ENCODE results near the gene SH2B3.

DNA sequence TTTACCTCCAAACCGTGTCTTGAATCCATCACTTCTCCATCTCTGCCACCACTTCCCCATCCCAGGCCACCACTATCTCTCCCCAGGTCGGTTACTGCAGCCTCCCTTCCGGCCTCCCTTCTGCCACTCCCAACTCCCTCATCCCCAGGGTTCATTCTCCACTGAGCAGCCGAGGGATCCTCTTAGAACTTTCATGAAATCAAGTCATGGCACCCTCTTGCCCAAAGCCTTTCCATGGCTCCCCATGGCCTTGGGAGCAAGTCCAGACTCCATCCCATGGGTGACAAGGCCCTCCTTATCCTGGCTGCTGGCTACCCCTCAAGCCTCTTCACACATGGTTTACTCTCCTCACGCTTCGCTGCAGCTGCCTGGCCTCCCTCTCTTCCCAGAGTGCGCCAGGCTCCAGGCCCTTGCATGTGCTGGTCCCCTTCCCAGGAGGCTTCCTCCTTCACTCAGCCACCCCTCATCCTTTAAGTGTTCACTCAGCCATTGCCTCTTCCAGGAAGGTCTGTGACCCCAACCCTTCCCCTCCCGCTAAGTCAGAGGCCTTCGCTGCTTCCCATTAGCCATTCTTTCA is 17.9 kb upstream of the SH2B3 start:
- TF ChIP-seq, protein P1, sequence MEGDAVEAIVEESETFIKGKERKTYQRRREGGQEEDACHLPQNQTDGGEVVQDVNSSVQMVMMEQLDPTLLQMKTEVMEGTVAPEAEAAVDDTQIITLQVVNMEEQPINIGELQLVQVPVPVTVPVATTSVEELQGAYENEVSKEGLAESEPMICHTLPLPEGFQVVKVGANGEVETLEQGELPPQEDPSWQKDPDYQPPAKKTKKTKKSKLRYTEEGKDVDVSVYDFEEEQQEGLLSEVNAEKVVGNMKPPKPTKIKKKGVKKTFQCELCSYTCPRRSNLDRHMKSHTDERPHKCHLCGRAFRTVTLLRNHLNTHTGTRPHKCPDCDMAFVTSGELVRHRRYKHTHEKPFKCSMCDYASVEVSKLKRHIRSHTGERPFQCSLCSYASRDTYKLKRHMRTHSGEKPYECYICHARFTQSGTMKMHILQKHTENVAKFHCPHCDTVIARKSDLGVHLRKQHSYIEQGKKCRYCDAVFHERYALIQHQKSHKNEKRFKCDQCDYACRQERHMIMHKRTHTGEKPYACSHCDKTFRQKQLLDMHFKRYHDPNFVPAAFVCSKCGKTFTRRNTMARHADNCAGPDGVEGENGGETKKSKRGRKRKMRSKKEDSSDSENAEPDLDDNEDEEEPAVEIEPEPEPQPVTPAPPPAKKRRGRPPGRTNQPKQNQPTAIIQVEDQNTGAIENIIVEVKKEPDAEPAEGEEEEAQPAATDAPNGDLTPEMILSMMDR (conservative IDR thresholded peaks at IDR 0.05 in 1 of 2, IDR thresholded peaks at IDR 0.05 in 1 of 2; ENCODE audit: extremely low read depth in 1 of 2, insufficient read depth in 1 of 2, low read depth in 1 of 2, low read length in 2 of 2) = no peak
- no peak for TF ChIP-seq EZH2 (IDR thresholded peaks at IDR 0.05; ENCODE audit: borderline replicate concordance, low read length)
